ENCODE measurements around the gene RCN1.

DNA sequence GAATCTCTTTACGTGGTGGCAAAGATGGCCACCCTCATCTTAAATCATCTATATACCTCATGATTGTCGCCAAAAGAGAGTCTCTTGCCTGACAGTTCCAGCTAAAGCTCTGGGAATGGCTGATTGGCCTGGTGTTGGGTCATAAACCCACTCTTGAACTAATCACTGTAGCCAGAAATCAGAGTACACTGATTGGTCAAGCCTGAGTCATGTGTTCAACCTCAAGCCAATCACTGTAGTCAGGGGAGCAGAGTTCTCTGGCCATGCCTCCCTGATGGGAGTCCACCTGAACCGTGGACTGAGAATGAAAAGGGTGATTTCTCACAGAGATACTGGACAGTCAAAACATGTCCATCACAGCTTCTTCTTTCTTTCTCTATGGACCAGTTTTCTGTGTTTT lies 45.8 kb downstream of the RCN1 start:
- TF ChIP-seq, protein P1, sequence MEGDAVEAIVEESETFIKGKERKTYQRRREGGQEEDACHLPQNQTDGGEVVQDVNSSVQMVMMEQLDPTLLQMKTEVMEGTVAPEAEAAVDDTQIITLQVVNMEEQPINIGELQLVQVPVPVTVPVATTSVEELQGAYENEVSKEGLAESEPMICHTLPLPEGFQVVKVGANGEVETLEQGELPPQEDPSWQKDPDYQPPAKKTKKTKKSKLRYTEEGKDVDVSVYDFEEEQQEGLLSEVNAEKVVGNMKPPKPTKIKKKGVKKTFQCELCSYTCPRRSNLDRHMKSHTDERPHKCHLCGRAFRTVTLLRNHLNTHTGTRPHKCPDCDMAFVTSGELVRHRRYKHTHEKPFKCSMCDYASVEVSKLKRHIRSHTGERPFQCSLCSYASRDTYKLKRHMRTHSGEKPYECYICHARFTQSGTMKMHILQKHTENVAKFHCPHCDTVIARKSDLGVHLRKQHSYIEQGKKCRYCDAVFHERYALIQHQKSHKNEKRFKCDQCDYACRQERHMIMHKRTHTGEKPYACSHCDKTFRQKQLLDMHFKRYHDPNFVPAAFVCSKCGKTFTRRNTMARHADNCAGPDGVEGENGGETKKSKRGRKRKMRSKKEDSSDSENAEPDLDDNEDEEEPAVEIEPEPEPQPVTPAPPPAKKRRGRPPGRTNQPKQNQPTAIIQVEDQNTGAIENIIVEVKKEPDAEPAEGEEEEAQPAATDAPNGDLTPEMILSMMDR (IDR thresholded peaks at IDR 0.05; ENCODE audit: extremely low read depth in 1 of 2, insufficient read depth in 1 of 2, low read depth in 1 of 2, low read length in 2 of 2), result no peak
- no peak for TF ChIP-seq FOS (IDR thresholded peaks at IDR 0.05; ENCODE audit: borderline replicate concordance, insufficient read depth, low read length)
- TF ChIP-seq EZH2 (IDR thresholded peaks at IDR 0.05; ENCODE audit: borderline replicate concordance, low read depth, low read length, severe bottlenecking), result no peak
- TF ChIP-seq GATA2 (IDR thresholded peaks at IDR 0.05; ENCODE audit: insufficient read depth, insufficient read length, low read depth, low read length), result no peak
- no peak for TF ChIP-seq POLR2AphosphoS5 (IDR thresholded peaks at IDR 0.05; ENCODE audit: insufficient read depth, low read depth, low read length)
- TF ChIP-seq JUN (IDR thresholded peaks at IDR 0.05; ENCODE audit: borderline replicate concordance, insufficient read depth, insufficient read length, low read depth), result no peak
- TF ChIP-seq MYC (IDR thresholded peaks at IDR 0.05; ENCODE audit: low read depth, low read length), result no peak
- TF ChIP-seq POLR2A (IDR thresholded peaks at IDR 0.05; ENCODE audit: low read depth, low read length), result no peak
